Hepatocyte (in vitro differentiated cells): ENCODE measurements around the gene LRRC42.

Source experiments
- CTCF ChIP-seq: fragments of 200-600 bp; sonication (generic); IDR thresholded peaks from 2 replicates; pipeline ENCODE4 v1.5.1; 2016; ENCODE audit warnings: antibody characterized with exemption, mild to moderate bottlenecking; ENCODE audit not compliant: poor library complexity
- EZH2 ChIP-seq: fragments of 200-600 bp; sonication (generic); IDR thresholded peaks from 2 replicates; pipeline ENCODE4 v1.6.1; 2016; ENCODE audit warnings: antibody characterized with exemption, mild to moderate bottlenecking, borderline replicate concordance

- no peak for TF ChIP-seq CTCF
- TF ChIP-seq EZH2 = no peak
Observed at GRCh38 chr1:54014009-54014629, 68.0 kb downstream of the LRRC42 start.
